Measurements from ENCODE around the gene SLC25A24.

GRCh38 chr1:108182959-108183700, 17.0 kb downstream of the SLC25A24 start:
- TF ChIP-seq EZH2 (IDR thresholded peaks at IDR 0.05; ENCODE audit: borderline replicate concordance, low read depth, low read length, severe bottlenecking) = no peak
- TF ChIP-seq, protein P1, sequence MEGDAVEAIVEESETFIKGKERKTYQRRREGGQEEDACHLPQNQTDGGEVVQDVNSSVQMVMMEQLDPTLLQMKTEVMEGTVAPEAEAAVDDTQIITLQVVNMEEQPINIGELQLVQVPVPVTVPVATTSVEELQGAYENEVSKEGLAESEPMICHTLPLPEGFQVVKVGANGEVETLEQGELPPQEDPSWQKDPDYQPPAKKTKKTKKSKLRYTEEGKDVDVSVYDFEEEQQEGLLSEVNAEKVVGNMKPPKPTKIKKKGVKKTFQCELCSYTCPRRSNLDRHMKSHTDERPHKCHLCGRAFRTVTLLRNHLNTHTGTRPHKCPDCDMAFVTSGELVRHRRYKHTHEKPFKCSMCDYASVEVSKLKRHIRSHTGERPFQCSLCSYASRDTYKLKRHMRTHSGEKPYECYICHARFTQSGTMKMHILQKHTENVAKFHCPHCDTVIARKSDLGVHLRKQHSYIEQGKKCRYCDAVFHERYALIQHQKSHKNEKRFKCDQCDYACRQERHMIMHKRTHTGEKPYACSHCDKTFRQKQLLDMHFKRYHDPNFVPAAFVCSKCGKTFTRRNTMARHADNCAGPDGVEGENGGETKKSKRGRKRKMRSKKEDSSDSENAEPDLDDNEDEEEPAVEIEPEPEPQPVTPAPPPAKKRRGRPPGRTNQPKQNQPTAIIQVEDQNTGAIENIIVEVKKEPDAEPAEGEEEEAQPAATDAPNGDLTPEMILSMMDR (IDR thresholded peaks at IDR 0.05; ENCODE audit: borderline replicate concordance, extremely low read depth, low read length, poor library complexity, severe bottlenecking) = no peak

Data from DND-41 (cell line).